Dedifferentiated amniotic fluid mesenchymal stem cell (primary cell): ENCODE data around the gene MTA1.

ENCODE experiments used
- DNase-seq: peaks from one replicate; pipeline ENCODE4 v3.0.0-alpha.2; 2016; ENCODE audit errors: extremely low spot score

The MTA1 gene

GRCh38 chr14:105486974-105487448 is 67.4 kb downstream of the MTA1 start:
- DNase-seq: no peak

- no peak for DNase-seq
Measured at GRCh38 chr14:105487449-105487985, 67.9 kb downstream of the MTA1 start.

- DNase-seq: no peak
Measured at GRCh38 chr14:105487986-105488777, 68.6 kb downstream of the MTA1 start.

GRCh38 chr14:105488781-105489541 is 69.3 kb downstream of the MTA1 start:
- DNase-seq: no peak

GRCh38 chr14:105489542-105490266 is 70.1 kb downstream of the MTA1 start:
- DNase-seq: peak; percentile 46

- DNase-seq: no peak
Measured at GRCh38 chr14:105490267-105490571, 70.6 kb downstream of the MTA1 start.

- DNase-seq: peak; percentile 100
Measured at GRCh38 chr14:105490572-105491365, 71.1 kb downstream of the MTA1 start, which contains the start of gene TEDC1. TSS of gene TEDC1 (plus strand) at chr14:105491246. CDS start at chr14:105491376, 130 bp downstream.

GRCh38 chr14:105491366-105491973 is 71.8 kb downstream of the MTA1 start:
- peak; percentile 18 for DNase-seq

- no peak for DNase-seq
Measured at GRCh38 chr14:105492031-105492970, 72.7 kb downstream of the MTA1 start.

- no peak for DNase-seq
Measured at GRCh38 chr14:105492971-105493871, 73.6 kb downstream of the MTA1 start.

- DNase-seq: no peak
Measured at GRCh38 chr14:105493921-105494605, 74.4 kb downstream of the MTA1 start.

GRCh38 chr14:105494606-105494929 is 74.9 kb downstream of the MTA1 start:
- DNase-seq: no peak

- DNase-seq: no peak
Measured at GRCh38 chr14:105495101-105495989, 75.7 kb downstream of the MTA1 start.

GRCh38 chr14:105495990-105496830 is 76.6 kb downstream of the MTA1 start:
- no peak for DNase-seq

GRCh38 chr14:105496831-105497591 is 77.4 kb downstream of the MTA1 start:
- no peak for DNase-seq
